Measurements from ENCODE around the gene ROBO3. TPM values are rescaled to one million over a fixed set of nuclear protein-coding genes. Genes with fewer than 3 reads are reported as not detected.

ROBO3 gene, protein sequence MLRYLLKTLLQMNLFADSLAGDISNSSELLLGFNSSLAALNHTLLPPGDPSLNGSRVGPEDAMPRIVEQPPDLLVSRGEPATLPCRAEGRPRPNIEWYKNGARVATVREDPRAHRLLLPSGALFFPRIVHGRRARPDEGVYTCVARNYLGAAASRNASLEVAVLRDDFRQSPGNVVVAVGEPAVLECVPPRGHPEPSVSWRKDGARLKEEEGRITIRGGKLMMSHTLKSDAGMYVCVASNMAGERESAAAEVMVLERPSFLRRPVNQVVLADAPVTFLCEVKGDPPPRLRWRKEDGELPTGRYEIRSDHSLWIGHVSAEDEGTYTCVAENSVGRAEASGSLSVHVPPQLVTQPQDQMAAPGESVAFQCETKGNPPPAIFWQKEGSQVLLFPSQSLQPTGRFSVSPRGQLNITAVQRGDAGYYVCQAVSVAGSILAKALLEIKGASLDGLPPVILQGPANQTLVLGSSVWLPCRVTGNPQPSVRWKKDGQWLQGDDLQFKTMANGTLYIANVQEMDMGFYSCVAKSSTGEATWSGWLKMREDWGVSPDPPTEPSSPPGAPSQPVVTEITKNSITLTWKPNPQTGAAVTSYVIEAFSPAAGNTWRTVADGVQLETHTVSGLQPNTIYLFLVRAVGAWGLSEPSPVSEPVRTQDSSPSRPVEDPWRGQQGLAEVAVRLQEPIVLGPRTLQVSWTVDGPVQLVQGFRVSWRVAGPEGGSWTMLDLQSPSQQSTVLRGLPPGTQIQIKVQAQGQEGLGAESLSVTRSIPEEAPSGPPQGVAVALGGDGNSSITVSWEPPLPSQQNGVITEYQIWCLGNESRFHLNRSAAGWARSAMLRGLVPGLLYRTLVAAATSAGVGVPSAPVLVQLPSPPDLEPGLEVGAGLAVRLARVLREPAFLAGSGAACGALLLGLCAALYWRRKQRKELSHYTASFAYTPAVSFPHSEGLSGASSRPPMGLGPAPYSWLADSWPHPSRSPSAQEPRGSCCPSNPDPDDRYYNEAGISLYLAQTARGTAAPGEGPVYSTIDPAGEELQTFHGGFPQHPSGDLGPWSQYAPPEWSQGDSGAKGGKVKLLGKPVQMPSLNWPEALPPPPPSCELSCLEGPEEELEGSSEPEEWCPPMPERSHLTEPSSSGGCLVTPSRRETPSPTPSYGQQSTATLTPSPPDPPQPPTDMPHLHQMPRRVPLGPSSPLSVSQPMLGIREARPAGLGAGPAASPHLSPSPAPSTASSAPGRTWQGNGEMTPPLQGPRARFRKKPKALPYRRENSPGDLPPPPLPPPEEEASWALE (N-terminal part only)
- polyA plus RNA-seq (2013, experiment 1 of 2; ENCODE audit: insufficient read length): 30.6 TPM
- polyA plus RNA-seq (2013, experiment 2 of 2; ENCODE audit: insufficient read length): 32.0 TPM

- no peak for DNase-seq
Measured at GRCh38 chr11:124865181-124865901, at the start of gene ROBO3. ROBO3 (plus strand) TSS chr11:124865432; CDS start chr11:124865578, 146 bp downstream.

GRCh38 chr11:124817036-124817435 is 48.2 kb upstream of the ROBO3 start:
- DNase-seq: no peak

DNA sequence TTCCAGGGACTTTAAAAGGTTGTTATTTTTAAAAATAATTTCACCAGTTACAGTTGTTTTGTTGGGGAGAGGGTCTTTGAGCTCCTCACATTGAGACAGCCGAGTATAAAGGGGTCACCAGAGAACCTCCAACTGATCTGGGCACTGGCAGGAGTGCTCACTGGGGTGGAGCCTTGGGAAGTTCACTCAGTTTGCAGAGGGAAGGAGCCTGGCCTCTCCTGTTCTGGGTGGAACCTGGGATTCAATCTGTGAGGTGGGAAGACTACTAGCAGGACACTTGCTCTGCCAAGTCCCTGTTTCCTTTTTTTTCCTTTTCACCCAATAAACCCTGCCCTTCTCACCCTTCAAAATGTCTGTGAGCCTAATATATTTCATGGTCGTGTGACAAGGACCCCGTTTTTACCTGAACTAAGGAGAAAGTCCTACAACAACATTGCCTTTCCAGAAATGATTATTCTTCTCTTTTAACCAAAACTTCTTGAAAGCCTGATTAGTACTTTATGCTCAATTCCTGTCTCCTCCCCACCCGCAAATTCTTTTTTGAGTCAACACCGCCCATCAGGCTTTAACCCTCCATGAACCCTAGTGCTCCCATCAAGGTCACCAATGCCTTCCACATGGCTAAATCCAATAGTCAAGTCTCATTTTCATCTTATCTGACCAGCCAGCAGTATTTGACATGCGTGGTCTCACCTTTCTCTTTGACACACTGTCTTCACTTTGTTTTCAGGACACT is 43.1 kb upstream of the ROBO3 start:
- DNase-seq: no peak

DNA sequence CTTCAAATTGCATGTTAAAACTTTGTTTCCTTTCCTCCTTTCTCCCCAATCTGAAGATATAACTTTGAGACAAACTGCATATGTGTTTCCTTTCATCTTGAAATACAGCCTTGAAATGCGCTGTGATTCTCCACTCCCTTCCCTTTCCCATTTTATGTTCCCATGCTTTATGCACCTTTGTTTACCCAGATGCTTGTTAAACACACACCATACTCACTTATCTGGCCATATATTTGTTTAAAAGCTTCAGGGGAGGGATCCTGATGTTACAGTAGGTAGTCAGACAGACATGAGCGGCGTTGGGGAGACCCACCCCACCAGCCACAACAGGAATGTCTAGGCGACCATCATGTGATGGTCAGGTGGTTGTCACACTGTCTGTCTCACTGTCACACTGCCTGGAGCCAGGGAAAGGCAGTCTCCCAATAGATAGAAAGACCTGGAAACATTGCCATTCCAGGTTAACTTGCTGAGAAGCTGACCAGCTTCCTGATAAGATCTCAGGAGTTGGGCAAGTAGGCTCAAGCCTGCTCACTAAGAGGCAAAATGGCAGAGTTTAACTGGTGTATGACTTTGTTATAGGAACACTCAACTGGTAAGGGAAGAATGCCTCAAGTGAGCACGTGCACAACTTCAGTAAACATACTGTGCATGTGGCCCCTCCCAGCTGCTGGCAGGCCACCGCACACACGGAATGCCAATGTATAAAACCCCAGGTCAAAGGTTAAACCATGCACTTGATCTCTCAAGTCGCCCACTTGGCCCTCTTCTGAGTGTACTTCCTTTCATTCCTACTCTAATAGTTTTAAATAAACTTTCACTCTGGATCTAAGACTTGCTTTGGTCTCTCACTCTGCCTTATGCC is 41.5 kb upstream of the ROBO3 start:
- DNase-seq: no peak

DNA sequence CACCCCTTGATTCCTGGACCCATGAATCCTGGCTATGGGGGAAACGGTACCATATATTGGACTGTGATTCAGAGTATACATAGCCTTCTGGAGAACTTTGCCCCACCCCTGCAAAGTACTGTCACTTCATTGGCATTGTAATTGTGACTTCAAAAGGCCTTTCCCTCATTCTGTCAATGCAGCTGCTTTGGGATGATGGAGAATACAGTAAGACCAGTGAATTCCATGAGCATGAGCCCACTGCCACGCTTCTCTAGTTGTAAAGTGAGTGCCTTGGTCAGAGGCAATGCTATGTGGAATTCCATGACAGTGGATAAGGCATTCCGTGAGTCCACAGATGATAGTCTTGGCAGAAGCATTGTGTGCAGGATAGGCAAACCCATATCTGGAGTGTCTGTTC is 39.4 kb upstream of the ROBO3 start:
- DNase-seq: no peak

DNA sequence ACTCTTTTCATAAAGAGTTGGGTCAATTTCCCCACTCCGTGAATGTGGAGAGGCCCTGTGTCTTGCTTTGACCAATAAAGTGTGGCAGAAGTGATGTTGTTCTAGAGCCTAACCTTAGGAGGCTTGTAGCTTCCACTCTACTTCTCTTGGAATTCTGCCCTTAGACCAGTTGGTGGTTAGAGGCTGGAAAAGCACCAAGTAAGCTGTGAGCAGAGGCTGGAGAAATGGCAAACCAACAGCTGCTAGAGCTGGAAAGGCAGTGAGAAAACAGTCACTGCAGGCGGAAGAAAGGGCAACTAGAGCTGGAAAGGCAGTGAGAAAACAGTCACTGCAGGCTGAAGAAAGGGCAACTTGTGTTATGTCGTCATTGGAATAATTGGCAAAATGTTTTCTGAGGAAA is 35.2 kb upstream of the ROBO3 start:
- DNase-seq: no peak

DNA sequence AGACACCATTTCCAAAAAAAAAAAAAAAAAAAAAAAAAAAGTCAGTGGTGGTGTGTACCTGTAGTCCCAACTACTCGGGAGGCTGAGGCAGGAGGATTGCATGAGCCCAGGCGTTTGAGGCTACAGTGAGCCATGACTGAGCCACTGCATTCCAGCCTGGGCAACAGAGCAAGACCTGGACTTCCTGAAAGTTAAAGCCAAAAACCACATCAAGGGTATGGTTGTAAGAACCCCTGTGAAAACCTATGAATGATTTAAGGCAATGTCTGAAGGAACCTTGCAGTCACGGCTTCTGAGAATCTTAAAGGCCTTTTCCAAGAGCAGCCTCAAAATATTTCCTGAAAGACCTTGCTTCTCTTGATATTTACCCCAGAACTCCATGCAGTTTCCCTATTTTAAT is 34.5 kb upstream of the ROBO3 start:
- DNase-seq: no peak

- no peak for DNase-seq
Measured at GRCh38 chr11:124831897-124832296, 33.3 kb upstream of the ROBO3 start.

DNA sequence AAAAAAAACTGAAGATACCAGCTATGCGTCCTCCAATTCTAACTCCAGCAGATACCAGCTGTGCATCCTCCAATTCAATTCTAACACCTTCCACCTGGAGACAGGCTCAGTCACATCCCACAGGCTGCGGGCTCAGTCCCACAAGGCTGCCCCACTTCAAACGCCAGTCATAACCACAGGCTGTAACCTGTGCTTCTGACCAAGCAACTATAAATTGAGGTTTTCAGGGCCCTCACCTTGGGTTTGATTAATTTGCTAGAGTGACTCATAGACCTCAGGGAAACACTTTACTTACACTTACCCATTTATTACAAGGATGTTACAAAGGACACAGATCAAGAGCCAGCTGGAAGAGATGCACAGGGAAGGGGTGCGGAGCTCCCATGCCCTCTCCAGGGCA is 32.7 kb upstream of the ROBO3 start:
- DNase-seq: no peak

DNA sequence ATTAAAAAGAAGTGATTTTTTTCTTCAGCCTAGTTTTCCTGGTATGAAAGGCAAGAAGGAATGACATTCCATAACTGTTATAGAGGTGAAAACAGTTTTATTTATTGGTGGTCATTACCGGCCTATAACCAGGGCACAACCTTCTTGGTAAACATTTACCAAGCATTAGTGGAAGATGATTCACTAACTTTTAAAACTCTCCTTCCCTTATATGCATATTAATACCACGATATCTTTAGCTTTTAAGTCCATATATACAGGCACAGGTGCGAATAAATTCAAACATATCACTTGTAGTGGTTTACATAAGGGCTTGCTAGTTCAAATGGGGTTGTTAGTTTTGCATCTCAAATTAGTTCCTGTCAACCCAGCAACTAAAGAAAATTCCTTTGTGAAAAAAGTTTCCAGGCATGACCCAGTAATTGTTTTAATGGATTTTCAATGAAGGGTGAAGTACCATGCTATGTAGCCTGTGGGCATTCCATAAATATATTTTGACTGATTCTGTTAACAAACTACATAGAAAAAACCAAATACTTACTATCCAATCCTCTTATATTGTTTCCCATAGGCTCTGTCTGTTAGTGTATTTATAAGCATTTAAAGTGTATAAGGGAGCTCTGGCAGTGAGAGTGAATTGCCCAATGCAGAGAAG is 30.6 kb upstream of the ROBO3 start:
- no peak for DNase-seq

DNA sequence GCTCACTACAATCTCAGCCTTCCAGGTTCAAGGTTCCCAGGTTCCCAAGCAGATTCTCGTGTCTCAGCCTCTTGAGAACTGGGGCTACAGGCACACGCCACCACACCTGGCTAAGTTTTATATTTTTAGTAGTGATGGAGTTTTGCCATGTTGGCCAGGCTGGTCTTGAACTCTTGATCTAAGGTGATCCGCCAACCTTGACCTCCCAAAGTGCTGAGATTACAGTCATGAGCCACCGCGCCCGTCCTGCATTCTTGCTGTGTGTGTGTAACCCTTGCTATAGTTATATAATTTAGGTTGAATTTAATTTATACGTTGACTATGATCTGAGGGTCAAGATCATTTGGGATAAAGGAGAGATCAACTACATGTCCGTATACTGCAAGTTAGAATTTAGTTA is 29.3 kb upstream of the ROBO3 start:
- no peak for DNase-seq

DNA sequence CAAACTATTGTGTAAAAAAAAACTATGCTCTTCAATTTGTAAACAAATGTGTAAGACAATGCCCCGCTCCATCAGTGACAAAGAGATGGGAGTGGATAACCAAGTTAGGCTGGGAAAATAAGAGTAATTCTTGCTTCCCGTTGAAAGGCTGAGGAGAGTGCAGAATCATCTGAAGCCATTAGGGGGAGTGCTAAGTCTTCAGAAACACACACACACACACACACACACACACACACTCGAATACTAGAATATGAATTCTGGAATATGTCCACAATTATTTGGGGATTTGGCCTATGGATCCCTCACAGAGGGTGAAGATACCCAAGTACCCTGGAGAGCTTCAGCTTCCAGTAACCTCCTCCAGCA is 27.8 kb upstream of the ROBO3 start:
- DNase-seq: peak; percentile 81

DNA sequence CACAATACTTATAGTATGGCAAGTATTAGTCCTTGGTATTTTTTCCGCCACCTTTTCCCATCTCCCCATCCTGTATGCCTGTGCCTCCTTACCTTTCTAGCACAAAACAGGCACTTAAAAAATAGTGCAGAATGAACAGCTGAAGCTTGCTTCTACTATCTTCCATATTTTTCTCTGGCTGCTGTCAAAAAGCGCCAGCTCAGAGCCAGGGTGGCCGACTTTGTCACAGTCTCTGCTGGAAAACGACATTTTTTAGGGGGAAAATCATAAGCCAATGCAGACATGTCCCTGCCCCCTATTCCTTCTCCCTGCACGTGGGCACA is 26.5 kb upstream of the ROBO3 start:
- no peak for DNase-seq

DNA sequence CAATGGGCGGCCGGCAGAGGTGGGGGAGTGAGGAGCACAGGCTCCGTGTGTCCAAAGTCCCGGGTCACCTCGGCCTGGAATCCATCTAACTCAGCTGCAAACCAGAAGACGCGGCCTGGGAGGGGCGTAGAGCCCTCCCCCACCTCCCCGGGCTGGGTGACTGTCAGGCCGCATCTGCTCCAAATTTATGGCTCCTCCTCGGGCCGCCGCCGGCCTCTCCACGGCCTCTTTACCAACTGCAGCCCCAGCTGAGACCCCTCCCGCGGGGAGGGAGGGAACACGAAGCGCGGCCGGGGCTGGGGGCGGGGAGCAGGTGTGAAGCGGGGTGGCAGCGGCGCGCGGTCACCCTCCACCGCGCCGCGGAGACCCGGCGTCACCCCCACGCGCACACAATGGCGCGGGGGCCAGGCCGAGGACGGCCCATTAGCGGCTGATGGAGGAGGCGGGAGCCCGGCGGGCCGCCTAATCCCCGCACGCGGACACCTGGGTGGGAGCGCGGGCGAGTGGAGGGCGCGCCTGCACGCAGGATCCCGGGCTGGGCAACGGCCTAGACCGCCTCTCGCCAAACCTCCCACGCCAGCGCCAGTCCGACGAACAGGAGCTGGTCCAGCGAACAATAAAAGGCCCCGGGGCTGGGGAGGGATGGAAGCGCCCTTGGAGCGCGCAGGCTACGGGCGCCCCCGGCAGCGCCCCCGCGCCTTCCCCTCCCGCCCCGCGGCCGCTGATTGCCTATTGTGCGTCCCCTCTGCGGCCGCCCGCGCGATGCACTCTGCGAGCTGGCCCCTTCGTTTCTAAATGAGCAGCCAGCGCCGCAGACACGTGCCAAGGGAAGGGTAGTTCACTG is 25.9 kb upstream of the ROBO3 start:
- DNase-seq: no peak

- no peak for DNase-seq
Measured at GRCh38 chr11:124839972-124840621, 25.1 kb upstream of the ROBO3 start.

DNA sequence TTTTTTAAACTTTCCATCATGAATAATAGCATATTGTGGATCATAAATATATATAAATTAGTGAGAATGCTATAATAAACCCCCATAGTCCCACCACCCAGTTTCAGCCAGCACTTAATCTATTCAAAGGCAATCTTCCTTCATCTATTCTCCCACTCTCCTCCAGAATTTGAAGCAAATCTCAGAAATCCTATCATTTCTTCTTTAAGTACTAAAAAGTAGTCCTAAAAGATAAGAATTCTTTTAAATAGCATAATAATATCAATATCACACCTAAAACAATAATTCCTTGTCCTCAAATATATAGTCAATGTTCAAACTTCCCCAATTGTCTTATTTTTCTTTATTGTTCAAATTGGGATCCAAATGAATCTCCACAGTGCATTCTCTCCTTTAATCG is 24.6 kb upstream of the ROBO3 start:
- no peak for DNase-seq

GRCh38 chr11:124841201-124841600 is 24.0 kb upstream of the ROBO3 start:
- peak; percentile 21 for DNase-seq

DNA sequence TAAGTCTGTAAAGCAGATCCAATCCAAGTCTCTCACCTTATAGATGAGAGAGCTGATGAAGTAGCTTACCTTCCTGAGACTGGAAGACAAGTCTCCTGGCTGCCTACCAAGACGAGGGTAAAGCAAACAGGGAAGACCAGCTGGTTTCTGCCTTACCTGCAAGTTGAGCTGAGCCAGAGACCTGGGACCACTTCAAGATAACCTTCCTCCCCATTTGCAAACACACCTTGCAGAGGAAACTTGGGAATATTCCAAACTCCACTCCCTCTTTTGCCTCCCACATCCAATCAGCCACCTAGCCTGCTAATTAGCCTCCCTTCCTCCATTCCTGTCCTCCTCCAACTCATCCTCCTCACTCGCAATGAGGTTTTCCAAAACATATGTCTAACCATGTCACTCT is 23.4 kb upstream of the ROBO3 start:
- DNase-seq: no peak

Measured in fibroblast of skin of abdomen (primary cell).